PFSK-1 (cell line): Measurements from ENCODE around the gene CUEDC2.

Experiments used
- POLR2AphosphoS5 ChIP-seq: IDR thresholded peaks from 2 replicates; pipeline ENCODE4 v1.6.1; 2012; ENCODE audit warnings: low read depth, mild to moderate bottlenecking, control low read depth, low read length, moderate library complexity
- REST ChIP-seq, 2 experiments: IDR thresholded peaks; 2 replicates each; pipeline versions ENCODE4 v1.6.1 to v1.8.0; 2011 to 2012; ENCODE audit warnings: low read depth in 2 of 2, low read length in 2 of 2, control low read depth in 1 of 2, inconsistent platforms in 1 of 2, mild to moderate bottlenecking in 1 of 2, moderate library complexity in 1 of 2; ENCODE audit not compliant: insufficient read depth in 1 of 2
- TAF1 ChIP-seq: IDR thresholded peaks from 2 replicates; pipeline ENCODE4 v1.6.1; 2012; ENCODE audit warnings: low read length, control low read depth, borderline replicate concordance; ENCODE audit not compliant: insufficient read depth

- TF ChIP-seq POLR2AphosphoS5 (no peak), TAF1 (no peak), REST (IDR thresholded peaks at IDR 0.05; ENCODE audit: insufficient read depth in 1 of 2, low read depth in 2 of 2, low read length in 2 of 2) (no peak)
Observed at GRCh38 chr10:102470579-102471546, 38.5 kb upstream of the CUEDC2 start.
